ENCODE measurements around the gene AURKA. TPM values are rescaled to one million over a fixed set of nuclear protein-coding genes. Genes with fewer than 3 reads are reported as not detected.

The AURKA gene
- total and polyA plus RNA-seq, 2 of the 8 experiments (the other 6 are each of a cell fraction or from before 2014, with no cell fraction given) = 45.8 to 84.8 TPM

GRCh38 chr20:56417402-56417801, 25.4 kb upstream of the AURKA start (continued):
- no peak for TF ChIP-seq HDAC6 (IDR thresholded peaks at IDR 0.05; ENCODE audit: low read depth, low read length)
- no peak for TF ChIP-seq POU5F1 (IDR thresholded peaks at IDR 0.05; ENCODE audit: low read depth, low read length)
- no peak for TF ChIP-seq EZH2 (IDR thresholded peaks at IDR 0.05; ENCODE audit: low read depth, low read length, severe bottlenecking)
- no peak for TF ChIP-seq SIN3A (conservative IDR thresholded peaks at IDR 0.05 in 1 of 2, IDR thresholded peaks at IDR 0.05 in 1 of 2; ENCODE audit: low read depth in 1 of 2, low read length in 2 of 2)
- TF ChIP-seq JUND (IDR thresholded peaks at IDR 0.05; ENCODE audit: low read length) = no peak
- no peak for TF ChIP-seq CREB1 (IDR thresholded peaks at IDR 0.05)
- no peak for TF ChIP-seq BCL11A (IDR thresholded peaks at IDR 0.05; ENCODE audit: low read depth in 2 of 2, low read length in 2 of 2)
- no peak for TF ChIP-seq SIRT6 (IDR thresholded peaks at IDR 0.05; ENCODE audit: low read length)

All from H1 (cell line).